Neural crest cell (in vitro differentiated cells): ENCODE data around the gene FOXI1. TPM values are rescaled to one million over a fixed set of nuclear protein-coding genes. Genes with fewer than 3 reads are reported as not detected.

ENCODE experiments used
- DNase-seq: peaks from one replicate; pipeline ENCODE4 v3.0.0; 2021; ENCODE audit warnings: low read depth, mixed read lengths, low spot score
- H3K27ac Mint-ChIP-seq: one replicate; pipeline ENCODE4 v1.8.0; 2021; ENCODE audit warnings: mild to moderate bottlenecking, mixed read lengths; ENCODE audit not compliant: unreplicated experiment
- H3K27me3 Mint-ChIP-seq: 2 replicates; pipeline ENCODE4 v1.8.0; 2021; ENCODE audit warnings: low read depth, mild to moderate bottlenecking, mixed read lengths
- H3K36me3 Mint-ChIP-seq: 2 replicates; pipeline ENCODE4 v1.8.0; 2021; ENCODE audit warnings: low read depth, mild to moderate bottlenecking, mixed read lengths
- H3K4me1 Mint-ChIP-seq: 2 replicates; pipeline ENCODE4 v1.8.0; 2021; ENCODE audit warnings: mixed read lengths
- H3K4me3 Mint-ChIP-seq: one replicate; pipeline ENCODE4 v1.8.0; 2021; ENCODE audit warnings: mild to moderate bottlenecking, mixed read lengths
- H3K9me3 Mint-ChIP-seq: 2 replicates; pipeline ENCODE4 v1.8.0; 2021; ENCODE audit warnings: mixed read lengths
- CTCF ChIP-seq: fragments of 200-600 bp; sonication (generic); conservative IDR thresholded peaks from 2 replicates; pipeline ENCODE4 v1.5.0; 2021; ENCODE audit warnings: antibody characterized with exemption, mild to moderate bottlenecking
- total RNA-seq: library from RNA; stranded (reverse); gene quantifications from 2 replicates; pipeline ENCODE4 v1.2.1, GENCODE V29; 2021

The FOXI1 gene
- total RNA-seq, 1 donor from 2014 or later: not detected

- H3K9me3 Mint-ChIP-seq: peaks cover 5% of the 10 kb centered on the region
- no peak for DNase-seq
- no peaks in the 10 kb centered on the region for H3K36me3 Mint-ChIP-seq
- peaks cover 17% of the 10 kb centered on the region for H3K4me1 Mint-ChIP-seq
- H3K27ac Mint-ChIP-seq: no peak overlapping the region
- no peak for TF ChIP-seq CTCF
- peaks cover 2% of the 10 kb centered on the region for H3K27me3 Mint-ChIP-seq
- no peak overlapping the region for H3K4me3 Mint-ChIP-seq
These were observed 12.0 kb downstream of the FOXI1 start for GRCh38 chr5:170117736-170118135.

GRCh38 chr5:170120576-170120975, 14.9 kb downstream of the FOXI1 start:
- H3K36me3 Mint-ChIP-seq: no peaks in the 10 kb centered on the region
- no peak for TF ChIP-seq CTCF
- no peak overlapping the region for H3K4me3 Mint-ChIP-seq
- peaks cover 5% of the 10 kb centered on the region for H3K9me3 Mint-ChIP-seq
- H3K27ac Mint-ChIP-seq: no peak overlapping the region
- peaks cover 2% of the 10 kb centered on the region for H3K27me3 Mint-ChIP-seq
- no peak for DNase-seq
- H3K4me1 Mint-ChIP-seq: peaks cover 9% of the 10 kb centered on the region

- Mint-ChIP-seq H3K36me3 (no peaks in the 10 kb centered on the region), H3K27ac (no peak overlapping the region), H3K9me3 (peaks cover 7% of the 10 kb centered on the region), H3K4me3 (no peak overlapping the region), H3K27me3 (peaks cover 2% of the 10 kb centered on the region), H3K4me1 (peaks cover 9% of the 10 kb centered on the region)
- no peak for DNase-seq
- no peak for TF ChIP-seq CTCF
These were observed 15.6 kb downstream of the FOXI1 start for GRCh38 chr5:170121321-170121720.

- H3K4me3 Mint-ChIP-seq: no peak overlapping the region
- no peak overlapping the region for H3K27ac Mint-ChIP-seq
- H3K27me3 Mint-ChIP-seq: peaks cover 2% of the 10 kb centered on the region
- DNase-seq: no peak
- H3K4me1 Mint-ChIP-seq: no peaks in the 10 kb centered on the region
- peaks cover 9% of the 10 kb centered on the region for H3K9me3 Mint-ChIP-seq
- peaks cover 4% of the 10 kb centered on the region for H3K36me3 Mint-ChIP-seq
- TF ChIP-seq CTCF: no peak
These were observed 20.4 kb downstream of the FOXI1 start for GRCh38 chr5:170126061-170126460.

- Mint-ChIP-seq H3K9me3 (peaks cover 9% of the 10 kb centered on the region), H3K27me3 (peaks cover 2% of the 10 kb centered on the region), H3K4me1 (no peaks in the 10 kb centered on the region), H3K4me3 (no peak overlapping the region), H3K36me3 (peaks cover 4% of the 10 kb centered on the region), H3K27ac (no peak overlapping the region)
- no peak for TF ChIP-seq CTCF
- DNase-seq: no peak
These were observed 20.9 kb downstream of the FOXI1 start for GRCh38 chr5:170126626-170127025.

- no peak for TF ChIP-seq CTCF
- peaks cover 13% of the 10 kb centered on the region for H3K9me3 Mint-ChIP-seq
- no peak overlapping the region for H3K4me3 Mint-ChIP-seq
- H3K4me1 Mint-ChIP-seq: peaks cover 9% of the 10 kb centered on the region
- peaks cover 4% of the 10 kb centered on the region for H3K36me3 Mint-ChIP-seq
- H3K27me3 Mint-ChIP-seq: peaks cover 2% of the 10 kb centered on the region
- H3K27ac Mint-ChIP-seq: no peak overlapping the region
- no peak for DNase-seq
These were observed 25.5 kb downstream of the FOXI1 start for GRCh38 chr5:170131235-170131634.
